ENCODE results near the gene SREBF2.

- TF ChIP-seq POLR2A (IDR thresholded peaks at IDR 0.05) (no peak), CTCF (IDR thresholded peaks at IDR 0.05) (no peak), POLR2AphosphoS5 (IDR thresholded peaks at IDR 0.05) (no peak), EP300 (IDR thresholded peaks at IDR 0.05) (no peak)
These were observed 6.1 kb downstream of the SREBF2 start for GRCh38 chr22:41838842-41839618.
